WTC11 (cell line): ENCODE results near the gene TP73.

ENCODE experiments used
- KAT7 ChIP-seq: sonication (generic); formaldehyde crosslinking; IDR thresholded peaks from 2 replicates; pipeline ENCODE4 v1.8.1; 2023; ENCODE audit warnings: missing genetic modification reagents, mild to moderate bottlenecking, borderline replicate concordance
- MAX ChIP-seq: sonication (generic); formaldehyde crosslinking; IDR thresholded peaks from 2 replicates; pipeline ENCODE4 v1.8.0; 2022; ENCODE audit warnings: mild to moderate bottlenecking, missing genetic modification reagents
- NR3C1 ChIP-seq: sonication (generic); formaldehyde crosslinking; conservative IDR thresholded peaks from 2 replicates; pipeline ENCODE4 v1.8.1; 2023; ENCODE audit warnings: low read depth, mild to moderate bottlenecking, missing genetic modification reagents
- SP1 ChIP-seq: sonication (generic); formaldehyde crosslinking; conservative IDR thresholded peaks from 2 replicates; pipeline ENCODE4 v1.8.1; 2022; ENCODE audit warnings: missing genetic modification reagents
- ZNF121 ChIP-seq: sonication (generic); formaldehyde crosslinking; IDR thresholded peaks from 2 replicates; pipeline ENCODE4 v1.8.0; 2023; ENCODE audit warnings: missing genetic modification reagents
- TF ChIP-seq, protein P1 (sequence below): fragments of 200-600 bp; IDR thresholded peaks from 2 replicates; pipeline ENCODE4 v1.8.0; 2022; ENCODE audit warnings: antibody characterized with exemption
- TF ChIP-seq, protein P2 (sequence below): fragments of 250-450 bp; sonication (Bioruptor Pico); IDR thresholded peaks from 2 replicates; pipeline ENCODE4 v2.1.2; 2022; ENCODE audit warnings: mild to moderate bottlenecking, moderate library complexity

DNA sequence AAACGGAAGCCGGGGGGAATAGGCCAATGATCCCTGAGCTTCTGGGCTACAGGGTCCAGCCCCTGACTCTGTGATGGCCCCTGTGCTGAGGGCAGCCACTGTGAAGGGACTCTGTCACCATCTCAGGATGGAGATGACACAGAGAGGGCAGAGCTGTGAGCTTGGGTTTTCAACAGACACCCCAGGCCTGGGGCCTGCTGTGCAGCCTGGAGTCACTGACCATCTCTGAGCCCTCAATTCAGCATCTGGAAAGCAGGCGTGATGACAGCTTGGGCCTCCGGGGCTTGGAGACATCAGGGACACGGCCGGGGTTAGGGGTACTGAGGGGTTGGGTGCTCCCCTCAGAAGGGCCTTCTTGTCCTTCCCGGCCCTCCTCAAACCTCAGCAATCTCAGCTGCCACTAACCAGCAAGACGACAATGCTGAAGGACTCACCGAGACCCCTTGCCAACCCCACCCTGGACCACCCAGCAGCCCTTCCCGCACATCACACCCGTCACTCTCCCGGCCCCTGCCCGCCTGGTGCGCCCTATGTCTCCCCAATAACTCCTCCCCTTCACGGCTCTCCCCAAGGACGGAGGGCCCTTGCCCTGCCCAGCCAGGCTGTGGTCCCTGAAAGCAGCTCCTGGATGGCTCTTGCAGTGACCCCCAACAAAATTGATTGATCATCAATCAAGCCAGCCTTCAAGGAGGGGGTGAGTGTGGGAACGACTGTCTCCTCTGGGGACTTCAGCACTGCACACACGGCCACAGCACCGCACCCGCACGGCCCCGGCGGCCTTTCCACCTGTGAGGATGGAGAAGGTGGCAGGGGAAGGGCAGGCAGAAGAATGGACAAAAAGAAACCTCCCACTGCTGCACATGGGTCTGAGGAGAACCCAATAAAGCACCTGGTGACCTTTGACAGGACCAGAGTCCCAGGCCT, 45.3 kb upstream of the TP73 start:
- TF ChIP-seq, protein P1, sequence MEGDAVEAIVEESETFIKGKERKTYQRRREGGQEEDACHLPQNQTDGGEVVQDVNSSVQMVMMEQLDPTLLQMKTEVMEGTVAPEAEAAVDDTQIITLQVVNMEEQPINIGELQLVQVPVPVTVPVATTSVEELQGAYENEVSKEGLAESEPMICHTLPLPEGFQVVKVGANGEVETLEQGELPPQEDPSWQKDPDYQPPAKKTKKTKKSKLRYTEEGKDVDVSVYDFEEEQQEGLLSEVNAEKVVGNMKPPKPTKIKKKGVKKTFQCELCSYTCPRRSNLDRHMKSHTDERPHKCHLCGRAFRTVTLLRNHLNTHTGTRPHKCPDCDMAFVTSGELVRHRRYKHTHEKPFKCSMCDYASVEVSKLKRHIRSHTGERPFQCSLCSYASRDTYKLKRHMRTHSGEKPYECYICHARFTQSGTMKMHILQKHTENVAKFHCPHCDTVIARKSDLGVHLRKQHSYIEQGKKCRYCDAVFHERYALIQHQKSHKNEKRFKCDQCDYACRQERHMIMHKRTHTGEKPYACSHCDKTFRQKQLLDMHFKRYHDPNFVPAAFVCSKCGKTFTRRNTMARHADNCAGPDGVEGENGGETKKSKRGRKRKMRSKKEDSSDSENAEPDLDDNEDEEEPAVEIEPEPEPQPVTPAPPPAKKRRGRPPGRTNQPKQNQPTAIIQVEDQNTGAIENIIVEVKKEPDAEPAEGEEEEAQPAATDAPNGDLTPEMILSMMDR: no peak
- TF ChIP-seq MAX (CRISPR knock-in tag) (no peak), ZNF121 (no peak), SP1 (CRISPR knock-in tag) (no peak), NR3C1 (CRISPR knock-in tag) (no peak), KAT7 (CRISPR knock-in tag) (no peak)
- TF ChIP-seq, protein P2, sequence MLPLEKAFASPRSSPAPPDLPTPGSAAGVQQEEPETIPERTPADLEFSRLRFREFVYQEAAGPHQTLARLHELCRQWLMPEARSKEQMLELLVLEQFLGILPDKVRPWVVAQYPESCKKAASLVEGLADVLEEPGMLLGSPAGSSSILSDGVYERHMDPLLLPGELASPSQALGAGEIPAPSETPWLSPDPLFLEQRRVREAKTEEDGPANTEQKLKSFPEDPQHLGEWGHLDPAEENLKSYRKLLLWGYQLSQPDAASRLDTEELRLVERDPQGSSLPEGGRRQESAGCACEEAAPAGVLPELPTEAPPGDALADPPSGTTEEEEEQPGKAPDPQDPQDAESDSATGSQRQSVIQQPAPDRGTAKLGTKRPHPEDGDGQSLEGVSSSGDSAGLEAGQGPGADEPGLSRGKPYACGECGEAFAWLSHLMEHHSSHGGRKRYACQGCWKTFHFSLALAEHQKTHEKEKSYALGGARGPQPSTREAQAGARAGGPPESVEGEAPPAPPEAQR (CRISPR knock-in tag): no peak
